Suppressor macrophage treated with lipopolysaccharide for 4 hours (primary cell): ENCODE results near the gene CACNB4.
A peak's percentile ranks its signal among the peaks of the same experiment; 100 is the strongest.

Experiments used
- DNase-seq: peaks from one replicate; pipeline ENCODE4 v3.0.0-alpha.2; 2020

Gene CACNB4

GRCh38 chr2:151845481-151845880, 253.4 kb downstream of the CACNB4 start:
- DNase-seq, result no peak

GRCh38 chr2:151844211-151844896, 254.5 kb downstream of the CACNB4 start:
- DNase-seq, result peak; percentile 66

GRCh38 chr2:151843691-151844061, 255.2 kb downstream of the CACNB4 start:
- DNase-seq, result no peak

DNA sequence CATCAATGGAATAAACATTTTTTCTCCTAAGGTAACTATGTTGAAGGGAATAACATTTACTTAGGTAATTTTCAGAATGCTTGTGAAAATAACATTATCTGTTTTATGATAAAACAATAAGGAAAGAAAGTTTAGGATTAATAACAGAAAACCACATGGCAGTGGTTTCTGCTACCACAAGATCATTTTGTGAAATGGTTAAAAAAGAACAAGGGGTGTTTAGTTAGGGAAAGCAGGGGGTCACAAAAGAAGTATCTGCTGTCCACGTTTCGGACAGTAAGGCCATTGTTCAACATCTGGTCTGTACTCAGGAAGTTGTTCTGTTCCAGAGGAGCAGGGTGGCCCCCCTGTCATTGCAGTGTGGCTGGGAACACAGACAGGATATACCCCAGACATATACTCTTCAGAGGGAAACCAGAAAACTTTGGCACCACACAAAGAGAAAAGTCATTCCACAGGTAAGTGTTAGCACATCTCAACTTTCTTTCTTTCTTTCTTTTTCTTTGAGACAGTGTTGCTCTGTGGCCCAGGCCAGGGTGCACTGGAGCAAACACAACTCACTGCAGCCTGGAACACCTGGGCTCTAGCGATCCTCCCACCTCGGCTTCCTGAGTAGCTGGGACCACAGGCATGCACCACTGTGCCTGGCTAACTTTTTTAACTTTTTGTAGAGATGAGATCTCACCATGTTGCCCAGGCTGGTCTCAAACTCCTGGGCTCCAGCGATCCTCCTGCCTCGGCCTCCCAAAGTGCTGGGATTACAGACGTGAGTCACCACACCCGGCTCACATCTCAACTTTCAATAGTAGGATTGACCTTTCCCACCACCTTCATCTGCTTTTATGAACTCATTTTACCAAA, 255.8 kb downstream of the CACNB4 start:
- no peak for DNase-seq

DNA sequence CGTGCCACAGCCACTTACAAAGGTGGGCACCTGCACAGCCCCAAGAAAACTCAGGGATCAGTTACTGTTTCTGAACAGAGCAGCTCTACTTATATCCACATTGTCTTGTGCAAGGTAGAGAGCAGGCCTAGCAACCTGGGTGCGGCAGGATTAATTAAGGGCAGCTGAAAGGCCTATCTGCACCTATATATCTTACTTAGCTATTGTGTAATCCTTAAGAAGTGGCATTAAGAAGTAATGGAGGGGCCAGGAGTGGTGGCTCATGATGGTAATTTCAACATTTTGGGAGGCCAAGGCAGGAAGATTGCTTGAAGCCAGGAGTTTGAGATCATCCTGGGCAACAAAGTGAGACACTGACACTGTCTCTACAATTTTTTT, 257.8 kb downstream of the CACNB4 start:
- DNase-seq, result no peak

- peak; percentile 91 for DNase-seq
Observed at GRCh38 chr2:151840216-151841046, 258.4 kb downstream of the CACNB4 start.

- DNase-seq, result no peak
Observed at GRCh38 chr2:151837926-151838325, 260.9 kb downstream of the CACNB4 start.

DNA sequence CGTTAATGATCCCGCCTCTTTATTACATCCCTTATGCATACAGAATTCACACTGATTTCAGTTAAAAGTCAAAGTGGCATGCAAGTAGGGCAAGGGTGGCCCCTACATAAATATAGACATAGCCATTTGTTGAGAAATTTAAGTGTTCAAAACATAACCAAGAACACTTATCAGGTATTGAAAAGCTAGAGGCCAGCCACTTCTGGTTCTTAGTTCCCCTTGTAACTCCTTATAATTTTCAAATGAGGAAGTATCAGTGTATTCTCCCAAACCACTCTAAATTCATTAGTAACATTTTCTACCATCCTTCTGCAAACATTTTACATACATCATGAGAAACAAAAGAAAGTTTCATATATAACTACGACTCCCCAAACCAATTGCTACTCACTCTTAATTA, 264.9 kb downstream of the CACNB4 start:
- peak; percentile 38 for DNase-seq

- DNase-seq, result no peak
Observed at GRCh38 chr2:151830961-151831360, 267.9 kb downstream of the CACNB4 start.

DNA sequence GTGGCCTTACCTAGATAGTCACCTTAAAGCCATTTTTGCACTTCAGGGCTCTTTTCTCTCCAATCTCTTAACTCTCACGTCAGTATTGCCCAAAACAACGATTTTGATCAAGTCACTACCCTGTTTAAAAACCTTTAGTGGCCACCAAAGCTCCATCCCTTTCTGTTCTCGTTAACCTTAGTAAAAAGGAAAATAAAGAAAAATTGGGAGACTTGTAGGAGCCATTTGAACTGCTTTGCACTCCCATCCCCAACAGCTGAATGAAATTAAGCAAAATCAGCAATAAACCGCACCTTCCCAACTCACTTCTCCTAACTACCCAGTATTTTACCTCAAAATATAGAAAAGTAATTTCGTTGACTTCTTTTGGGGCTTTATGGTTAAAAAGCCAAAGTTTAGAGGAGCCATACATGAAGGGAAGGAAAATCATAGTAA, 269.9 kb downstream of the CACNB4 start:
- DNase-seq, result no peak

DNA sequence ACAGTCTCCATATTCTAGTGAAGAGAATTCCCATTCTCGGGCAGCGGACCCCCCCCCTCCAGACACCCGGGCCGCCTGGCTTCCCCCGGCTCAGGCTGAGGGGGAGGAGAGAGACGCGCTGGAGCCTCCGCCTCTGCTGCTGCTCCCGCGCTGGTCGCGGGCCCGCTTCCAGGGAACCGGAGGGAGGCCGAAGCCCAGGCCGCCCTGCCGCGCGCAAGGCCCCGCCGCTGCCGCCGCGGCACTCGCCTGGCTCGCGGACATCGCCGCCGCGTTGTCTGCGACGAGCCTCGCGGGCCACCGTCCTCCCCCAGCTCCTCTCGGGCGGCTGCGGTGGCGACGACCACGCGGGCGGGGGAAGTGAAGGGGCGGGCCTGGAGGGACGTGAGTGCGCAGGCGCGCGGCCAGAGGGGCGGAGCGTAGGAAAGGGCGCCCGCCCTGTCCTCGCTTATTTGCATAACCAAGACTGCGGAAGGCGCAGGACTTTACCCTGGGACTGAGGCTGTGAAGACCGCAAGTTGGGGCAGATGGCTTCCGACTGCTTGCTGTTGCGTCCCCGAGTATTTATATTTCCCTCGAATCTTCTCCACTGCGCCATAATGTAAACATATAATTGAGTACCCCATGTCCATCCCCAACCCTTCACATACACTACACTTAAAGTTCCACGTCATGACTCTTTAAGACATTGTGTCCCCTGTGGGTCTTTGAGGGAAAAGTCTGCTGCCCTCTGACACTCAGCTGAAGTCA, 270.5 kb downstream of the CACNB4 start, which contains the start of gene ARL5A:
ARL5A (minus strand) TSS at position 279 of the 747 bp plus-strand sequence; CDS start at position 34, 245 bp downstream.
- DNase-seq, result peak; percentile 98

DNA sequence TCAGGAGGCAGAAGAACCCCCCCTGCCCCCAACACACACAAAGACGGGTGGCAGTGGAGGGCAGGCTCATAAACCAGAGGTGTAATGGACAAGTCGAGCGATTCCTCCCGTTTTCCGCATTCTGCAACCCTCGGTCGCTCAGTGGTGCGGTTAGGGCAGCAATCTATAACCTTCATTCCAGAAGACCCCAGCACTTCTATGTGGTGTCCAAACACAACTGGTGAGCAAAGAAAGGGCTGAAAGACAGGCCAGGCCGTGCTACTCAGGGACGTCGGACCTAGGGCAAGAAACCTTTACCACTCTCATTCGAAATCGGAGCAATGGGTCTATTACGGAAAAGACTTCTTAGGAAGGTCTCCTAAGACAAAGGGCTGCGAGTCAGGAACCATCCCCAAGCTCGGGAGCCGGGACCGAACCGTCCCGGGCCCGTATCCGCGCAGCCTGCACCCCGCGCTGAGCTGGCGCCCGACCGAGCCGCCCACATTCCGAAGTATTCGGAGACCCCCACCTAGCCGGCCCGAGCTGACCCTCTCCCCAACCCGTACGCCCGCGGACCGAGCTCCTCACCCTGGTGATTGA, 271.2 kb downstream of the CACNB4 start:
- peak; percentile 28 for DNase-seq

DNA sequence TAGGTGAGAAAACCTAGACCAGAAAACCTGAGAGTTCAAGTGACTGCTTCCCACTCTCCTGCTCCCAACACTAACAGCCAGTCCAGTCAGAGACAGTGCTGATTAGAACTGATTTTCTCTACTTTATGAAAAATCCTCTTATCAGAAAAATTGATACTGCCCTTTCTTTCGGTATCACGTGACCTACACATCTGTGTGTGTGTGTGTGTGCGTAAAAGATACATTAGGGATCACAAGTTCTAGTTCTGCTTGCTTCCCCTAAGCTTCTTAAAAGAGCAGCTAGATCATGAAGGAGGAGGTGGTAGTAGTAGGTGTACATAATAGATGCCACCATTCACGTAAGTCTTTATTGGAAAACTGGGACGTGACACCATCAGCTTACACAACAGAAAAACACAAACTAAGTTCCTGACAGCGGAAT, 272.1 kb downstream of the CACNB4 start:
- DNase-seq, result peak; percentile 60

DNA sequence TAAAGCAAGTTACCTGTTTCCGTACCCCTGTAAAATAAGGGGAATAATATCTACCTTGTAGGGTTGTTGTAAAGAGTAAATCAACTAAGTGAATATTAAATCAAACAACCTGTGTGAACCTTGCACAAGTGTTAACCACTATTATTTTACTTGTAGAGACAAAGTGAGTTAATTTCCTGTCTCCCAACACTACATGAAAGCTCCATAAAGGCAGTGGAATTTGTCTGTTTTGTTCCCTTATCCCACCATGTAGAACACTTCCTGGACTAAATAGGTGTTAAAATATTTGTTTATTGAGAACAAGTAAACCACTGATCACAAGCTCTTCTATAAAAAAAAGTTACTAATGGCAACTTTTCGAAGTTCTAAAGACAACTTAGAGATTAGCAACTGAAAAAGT, 274.0 kb downstream of the CACNB4 start:
- no peak for DNase-seq

- DNase-seq, result no peak
Observed at GRCh38 chr2:151823651-151824050, 275.2 kb downstream of the CACNB4 start.

- DNase-seq, result no peak
Observed at GRCh38 chr2:151819920-151820319, 278.9 kb downstream of the CACNB4 start.

- no peak for DNase-seq
Observed at GRCh38 chr2:151817929-151818328, 280.9 kb downstream of the CACNB4 start.

- no peak for DNase-seq
Observed at GRCh38 chr2:151816843-151817242, 282.0 kb downstream of the CACNB4 start.

DNA sequence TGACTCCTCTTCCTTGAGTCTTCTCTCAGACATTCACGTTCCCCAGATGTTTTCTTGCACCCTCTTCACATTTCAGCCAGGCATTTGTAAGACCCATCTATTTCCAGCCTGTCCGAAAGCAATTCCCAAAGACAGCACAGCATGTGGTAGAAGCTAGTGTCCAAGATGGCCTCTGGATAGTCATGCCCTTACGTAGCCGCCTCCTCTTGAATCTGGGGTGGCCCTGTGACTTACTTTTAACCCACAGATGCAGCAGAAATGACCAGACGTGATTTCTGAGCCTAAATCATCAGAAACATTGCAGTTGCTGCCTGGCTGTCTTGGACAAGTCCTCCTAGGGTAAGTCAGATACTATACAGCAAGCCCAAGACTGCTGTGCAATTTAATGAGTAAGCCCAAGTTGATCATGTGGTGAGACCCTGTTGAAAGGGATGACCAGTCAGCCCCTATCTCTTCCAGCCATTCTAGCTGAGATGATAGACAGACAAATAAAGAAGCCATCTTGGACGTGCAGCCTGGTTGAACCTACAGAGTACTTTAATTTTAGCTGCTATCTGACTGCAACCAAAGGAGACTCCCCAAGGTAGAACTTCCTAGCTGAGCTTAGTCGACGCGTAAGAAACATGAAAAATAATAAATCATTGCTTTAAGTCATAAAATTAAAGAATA, 282.9 kb downstream of the CACNB4 start:
- no peak for DNase-seq

DNA sequence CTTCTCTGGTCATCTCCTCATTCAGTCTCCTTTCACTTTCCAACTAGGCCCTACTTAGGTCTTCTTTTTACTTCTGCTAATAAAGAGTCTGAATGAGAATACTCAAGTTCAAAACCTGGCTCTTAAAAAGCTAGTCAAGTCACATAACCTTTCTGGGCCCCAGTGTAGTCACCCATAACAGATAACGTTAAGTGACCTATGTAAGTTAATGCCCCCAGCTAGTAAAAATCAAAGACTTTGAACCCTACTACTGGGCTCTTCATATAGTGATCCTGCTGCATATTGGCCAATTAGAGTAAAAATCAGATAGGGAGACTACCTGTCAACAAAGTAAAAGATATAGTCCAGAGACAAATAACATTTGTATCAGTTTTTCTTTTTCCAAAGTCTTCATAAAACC, 288.4 kb downstream of the CACNB4 start:
- no peak for DNase-seq

- no peak for DNase-seq
Observed at GRCh38 chr2:151809073-151809383, 289.8 kb downstream of the CACNB4 start.
